H9 (cell line): ENCODE data around the gene RAB3GAP2. TPM values are rescaled to one million over a fixed set of nuclear protein-coding genes. Genes with fewer than 3 reads are reported as not detected.
A peak's percentile ranks its signal among the peaks of the same experiment; 100 is the strongest.

Experiments
- DNase-seq: peaks from one replicate; pipeline ENCODE4 v3.0.0-alpha.2; 2017
- H2AFZ ChIP-seq: one replicate; pipeline ENCODE4 v1.6.1; 2013; ENCODE audit warnings: mild to moderate bottlenecking, low read length, control low read depth, moderate library complexity
- H2AK5ac ChIP-seq: 2 replicates; pipeline ENCODE4 v1.6.1; 2013; ENCODE audit warnings: low read length, control low read depth, mixed read lengths; ENCODE audit not compliant: insufficient read length
- H2BK120ac ChIP-seq: one replicate; pipeline ENCODE4 v1.6.1; 2013; ENCODE audit warnings: low read depth, mild to moderate bottlenecking, low read length, control low read depth, inconsistent platforms; ENCODE audit not compliant: poor library complexity, severe bottlenecking
- H2BK12ac ChIP-seq: 2 replicates; pipeline ENCODE4 v1.6.1; 2013; ENCODE audit warnings: low read length, control low read depth, mixed read lengths, low read depth; ENCODE audit not compliant: insufficient read length
- H2BK15ac ChIP-seq: 2 replicates; pipeline ENCODE4 v1.6.1; 2013; ENCODE audit warnings: low read depth, low read length, control low read depth
- H2BK20ac ChIP-seq: one replicate; pipeline ENCODE4 v1.6.1; 2013; ENCODE audit warnings: low read depth, mild to moderate bottlenecking, low read length, control low read depth, inconsistent platforms; ENCODE audit not compliant: poor library complexity, severe bottlenecking
- H2BK5ac ChIP-seq: 2 replicates; pipeline ENCODE4 v1.6.1; 2013; ENCODE audit warnings: low read length, control low read depth, mixed read lengths; ENCODE audit not compliant: insufficient read length
- H3K14ac ChIP-seq: 2 replicates; pipeline ENCODE4 v1.6.1; 2013; ENCODE audit warnings: low read length, control low read depth; ENCODE audit not compliant: insufficient read depth
- H3K18ac ChIP-seq: 2 replicates; pipeline ENCODE4 v1.6.1; 2013; ENCODE audit warnings: low read depth, mild to moderate bottlenecking, mixed read lengths, low read length, control low read depth; ENCODE audit not compliant: insufficient read length
- H3K23ac ChIP-seq: 2 replicates; pipeline ENCODE4 v1.6.1; 2013; ENCODE audit warnings: low read length, control low read depth, mixed read lengths, low read depth; ENCODE audit not compliant: insufficient read length
- H3K23me2 ChIP-seq: 2 replicates; pipeline ENCODE4 v1.6.1; 2013; ENCODE audit warnings: low read depth, mild to moderate bottlenecking, mixed read lengths, low read length, control low read depth; ENCODE audit not compliant: insufficient read length, poor library complexity, severe bottlenecking
- H3K27ac ChIP-seq: 2 replicates; pipeline ENCODE4 v1.5.1; 2013; ENCODE audit warnings: low read length, control low read depth, mixed read lengths, low read depth; ENCODE audit not compliant: insufficient read length
- H3K27me3 ChIP-seq: 2 replicates; pipeline ENCODE4 v1.6.1; 2013; ENCODE audit warnings: low read length, control low read depth, inconsistent platforms; ENCODE audit not compliant: insufficient read depth
- H3K4ac ChIP-seq: 2 replicates; pipeline ENCODE4 v1.6.1; 2013; ENCODE audit warnings: low read depth, mild to moderate bottlenecking, control low read depth, inconsistent platforms, low read length, moderate library complexity
- H3K4me1 ChIP-seq: 2 replicates; pipeline ENCODE4 v1.6.1; 2013; ENCODE audit warnings: low read length, control low read depth, inconsistent platforms; ENCODE audit not compliant: insufficient read depth
- H3K4me2 ChIP-seq: 2 replicates; pipeline ENCODE4 v1.6.1; 2013; ENCODE audit warnings: low read length, control low read depth, mixed read lengths; ENCODE audit not compliant: insufficient read length, insufficient read depth
- H3K56ac ChIP-seq: 2 replicates; pipeline ENCODE4 v1.6.1; 2013; ENCODE audit warnings: low read depth, mild to moderate bottlenecking, mixed read lengths, low read length, control low read depth; ENCODE audit not compliant: insufficient read length
- H3K79me1 ChIP-seq: 2 replicates; pipeline ENCODE4 v1.6.1; 2013; ENCODE audit warnings: low read depth, mild to moderate bottlenecking, moderate library complexity, low read length, control low read depth, inconsistent platforms; ENCODE audit not compliant: insufficient read depth, poor library complexity, severe bottlenecking
- H3K79me2 ChIP-seq: 2 replicates; pipeline ENCODE4 v1.6.1; 2013; ENCODE audit warnings: low read length, control low read depth, inconsistent platforms; ENCODE audit not compliant: insufficient read depth
- H3K9ac ChIP-seq: 2 replicates; pipeline ENCODE4 v1.6.1; 2013; ENCODE audit warnings: low read length, control low read depth, mixed read lengths; ENCODE audit not compliant: insufficient read length; ENCODE audit errors: extremely low read depth
- H3K9me3 ChIP-seq: one replicate; pipeline ENCODE4 v1.6.1; 2013; ENCODE audit warnings: low read depth, low read length, inconsistent platforms; ENCODE audit not compliant: control insufficient read depth
- H3T11ph ChIP-seq: one replicate; pipeline ENCODE4 v1.6.1; 2013; ENCODE audit warnings: mild to moderate bottlenecking, low read length, control low read depth, inconsistent platforms
- H4K20me1 ChIP-seq: one replicate; pipeline ENCODE4 v1.6.1; 2013; ENCODE audit not compliant: control insufficient read depth, insufficient read length, insufficient read depth
- H4K5ac ChIP-seq: 2 replicates; pipeline ENCODE4 v1.6.1; 2013; ENCODE audit warnings: low read depth, mild to moderate bottlenecking, mixed read lengths, low read length, control low read depth; ENCODE audit not compliant: insufficient read length
- H4K8ac ChIP-seq: replicated peaks from 2 replicates; pipeline ENCODE4 v1.6.1; 2013; ENCODE audit warnings: low read length, control low read depth, mixed read lengths, low read depth; ENCODE audit not compliant: insufficient read length
- H4K91ac ChIP-seq: 2 replicates; pipeline ENCODE4 v1.6.1; 2013; ENCODE audit warnings: low read depth, mild to moderate bottlenecking, moderate library complexity, mixed read lengths, low read length, control low read depth; ENCODE audit not compliant: insufficient read length
- H3K27ac Mint-ChIP-seq, 3 experiments: 2 replicates in 2 of 3; 3 replicates in 1 of 3; pipeline ENCODE4 v1.8.0; 2020 to 2021; ENCODE audit warnings: mixed read lengths in 3 of 3, mild to moderate bottlenecking in 1 of 3, moderate library complexity in 1 of 3
- H3K27me3 Mint-ChIP-seq: 2 replicates; pipeline ENCODE4 v1.8.0; 2021; ENCODE audit warnings: low read depth, mild to moderate bottlenecking, moderate library complexity, mixed read lengths
- H3K36me3 Mint-ChIP-seq, 3 experiments: 2 replicates in 2 of 3; 3 replicates in 1 of 3; pipeline ENCODE4 v1.8.0; 2020 to 2021; ENCODE audit warnings: low read depth in 3 of 3, mixed read lengths in 3 of 3; ENCODE audit not compliant: insufficient read depth in 1 of 3
- H3K4me1 Mint-ChIP-seq, 2 experiments: 2 replicates each; pipeline ENCODE4 v1.8.0; 2020; ENCODE audit warnings: mixed read lengths in 2 of 2
- H3K4me3 Mint-ChIP-seq, 2 experiments: 2 replicates in 1 of 2; 3 replicates in 1 of 2; pipeline ENCODE4 v1.8.0; 2020 to 2021; ENCODE audit warnings: mild to moderate bottlenecking in 2 of 2, mixed read lengths in 2 of 2, moderate library complexity in 1 of 2
- H3K9me3 Mint-ChIP-seq, 2 experiments: 2 replicates in 1 of 2; 3 replicates in 1 of 2; pipeline ENCODE4 v1.8.0; 2020; ENCODE audit warnings: mild to moderate bottlenecking in 2 of 2, mixed read lengths in 2 of 2, moderate library complexity in 1 of 2
- WGBS: extraction: QIAGEN DNeasy Blood & Tissue Kit; methylation state at CpG from one replicate; pipeline ENCODE4 v1.1.7; 2013; ENCODE audit warnings: missing lambda C conversion rate, low lambda C conversion rate, mixed read lengths; ENCODE audit not compliant: insufficient read length; ENCODE audit errors: extremely low coverage; 5-methylcytosine and 5-hydroxymethylcytosine counted together
- total RNA-seq: library from RNA; stranded (reverse); gene quantifications from 2 replicates; pipeline ENCODE4 v1.2.1, GENCODE V29; 2021
- TF ChIP-seq, protein P1 (sequence below): fragments of 200-600 bp; sonication (generic); conservative IDR thresholded peaks from 3 replicates; pipeline ENCODE4 v1.8.0; 2021; ENCODE audit warnings: antibody characterized with exemption, mild to moderate bottlenecking

The RAB3GAP2 gene
- total RNA-seq, 1 experiment from 2014 or later, result 48.3 TPM

DNA sequence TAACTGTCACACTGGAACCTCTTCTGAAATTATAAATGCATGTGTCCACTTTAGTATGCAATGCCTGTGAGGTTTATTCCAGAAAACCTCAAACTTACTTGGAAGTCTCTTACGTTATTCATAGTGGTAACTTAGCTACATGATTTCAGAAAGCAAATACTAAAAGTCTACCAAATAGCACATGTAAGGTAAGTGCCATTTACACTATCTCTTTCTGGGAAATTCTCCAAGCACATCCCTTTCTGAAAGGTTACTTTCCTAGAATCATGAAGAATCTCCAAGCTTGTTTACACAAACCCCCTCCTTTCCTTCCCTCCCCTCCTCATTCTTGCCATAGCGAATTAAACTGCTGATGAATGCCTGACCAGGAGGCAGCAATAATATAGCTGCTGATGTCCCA is 42.5 kb downstream of the RAB3GAP2 start:
- H3K79me2 ChIP-seq, result peaks cover 6% of the 10 kb centered on the region; the same call in 1 of the 2 replicates
- no peaks in the 10 kb centered on the region for H3K27me3 Mint-ChIP-seq

More for the DNA sequence above, 42.5 kb downstream of the RAB3GAP2 start:
- no peak overlapping the region for H2BK15ac ChIP-seq
- no peak overlapping the region for H3K18ac ChIP-seq
- DNase-seq, result no peak
- no peak overlapping the region for H2AK5ac ChIP-seq
- H4K91ac ChIP-seq, result no peak overlapping the region
- Mint-ChIP-seq H3K4me1 (peaks cover 44 to 53% of the 10 kb centered on the region in 2 experiments), H3K36me3 (peaks cover 2 to 4% (median 4%) of the 10 kb centered on the region in 3 experiments; a peak in 5 of 7 replicates), H3K4me3 (no peak overlapping the region), H3K9me3 (no peaks in the 10 kb centered on the region), H3K27ac (peak overlapping the region in 1 of 3 experiments; percentile 85; a peak in 3 of 7 replicates)
- H2BK120ac ChIP-seq, result no peak overlapping the region
- no peak overlapping the region for H2BK20ac ChIP-seq
- no peak overlapping the region for H3T11ph ChIP-seq
- no peak overlapping the region for H3K4ac ChIP-seq
- H3K9me3 ChIP-seq, result no peaks in the 10 kb centered on the region
- H2AFZ ChIP-seq, result no peak overlapping the region
- no peak overlapping the region for H3K9ac ChIP-seq
- peaks cover 3% of the 10 kb centered on the region; the same call in 1 of the 2 replicates for H3K4me1 ChIP-seq
- H2BK5ac ChIP-seq, result no peak overlapping the region
- H4K5ac ChIP-seq, result no peak overlapping the region
- H3K27ac ChIP-seq, result no peak overlapping the region
- no peak overlapping the region for H2BK12ac ChIP-seq
- no CpG with 5 or more reads among the region's 2 CpGs for WGBS
- H3K56ac ChIP-seq, result no peak overlapping the region
- no peaks in the 10 kb centered on the region for H3K23me2 ChIP-seq
- no peak overlapping the region for H3K14ac ChIP-seq
- TF ChIP-seq, protein P1, sequence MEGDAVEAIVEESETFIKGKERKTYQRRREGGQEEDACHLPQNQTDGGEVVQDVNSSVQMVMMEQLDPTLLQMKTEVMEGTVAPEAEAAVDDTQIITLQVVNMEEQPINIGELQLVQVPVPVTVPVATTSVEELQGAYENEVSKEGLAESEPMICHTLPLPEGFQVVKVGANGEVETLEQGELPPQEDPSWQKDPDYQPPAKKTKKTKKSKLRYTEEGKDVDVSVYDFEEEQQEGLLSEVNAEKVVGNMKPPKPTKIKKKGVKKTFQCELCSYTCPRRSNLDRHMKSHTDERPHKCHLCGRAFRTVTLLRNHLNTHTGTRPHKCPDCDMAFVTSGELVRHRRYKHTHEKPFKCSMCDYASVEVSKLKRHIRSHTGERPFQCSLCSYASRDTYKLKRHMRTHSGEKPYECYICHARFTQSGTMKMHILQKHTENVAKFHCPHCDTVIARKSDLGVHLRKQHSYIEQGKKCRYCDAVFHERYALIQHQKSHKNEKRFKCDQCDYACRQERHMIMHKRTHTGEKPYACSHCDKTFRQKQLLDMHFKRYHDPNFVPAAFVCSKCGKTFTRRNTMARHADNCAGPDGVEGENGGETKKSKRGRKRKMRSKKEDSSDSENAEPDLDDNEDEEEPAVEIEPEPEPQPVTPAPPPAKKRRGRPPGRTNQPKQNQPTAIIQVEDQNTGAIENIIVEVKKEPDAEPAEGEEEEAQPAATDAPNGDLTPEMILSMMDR, result no peak
- H3K23ac ChIP-seq, result no peak overlapping the region
- H4K20me1 ChIP-seq, result no peaks in the 10 kb centered on the region
- no peak overlapping the region for H3K4me2 ChIP-seq
- peaks cover 3% of the 10 kb centered on the region for H3K79me1 ChIP-seq
- H4K8ac ChIP-seq, result no peak overlapping the region
- H3K27me3 ChIP-seq, result no peaks in the 10 kb centered on the region
